IMR-90 (cell line): ENCODE measurements around the gene ADAM30. TPM values are rescaled to one million over a fixed set of nuclear protein-coding genes. Genes with fewer than 3 reads are reported as not detected.

Source experiments
- ATAC-seq: fragments of 200-7000 bp; cut with Tn5 transposase; 2 replicates; pipeline ENCODE4 v1.9.1; 2020; ENCODE audit warnings: low read depth, mild to moderate bottlenecking, moderate library complexity
- BruUV-seq: library from RNA; stranded (reverse); fragments of 400-500 nt; replicated peaks from 2 replicates; lab custom pipeline; 2021; lab: Mats Ljungman, UMichigan
- CTCF ChIA-PET: fragments of 300-600 bp; formaldehyde crosslinking; extraction: SDS; loops from one replicate; lab custom pipeline; 2021; ENCODE audit warnings: antibody characterized with exemption; lab: Yijun Ruan, JAX
- POLR2A ChIA-PET: fragments of 300-600 bp; sonication (Branson Sonifier 250); formaldehyde crosslinking; loops from one replicate; lab custom pipeline; 2022; ENCODE audit warnings: antibody characterized with exemption; ENCODE audit not compliant: unreplicated experiment; lab: Charles Lee
- DNase-seq: peaks from one replicate; pipeline ENCODE4 v3.0.0; 2013
- H2AFZ ChIP-seq: replicated peaks from 2 replicates; pipeline ENCODE3; 2013; ENCODE audit warnings: low read length, mild to moderate bottlenecking; ENCODE audit not compliant: poor library complexity
- H2AK5ac ChIP-seq: 2 replicates; pipeline ENCODE4 v1.6.1; 2013; ENCODE audit warnings: low read depth, low read length, inconsistent platforms
- H2AK9ac ChIP-seq: replicated peaks from 2 replicates; pipeline ENCODE3; 2013; ENCODE audit warnings: mild to moderate bottlenecking, low read depth, low read length, moderate library complexity; ENCODE audit not compliant: poor library complexity
- H2BK120ac ChIP-seq: 2 replicates; pipeline ENCODE4 v1.6.1; 2013; ENCODE audit warnings: low read depth, low read length, inconsistent platforms
- H2BK15ac ChIP-seq: 3 replicates; pipeline ENCODE4 v1.6.1; 2013; ENCODE audit warnings: low read depth, low read length, inconsistent platforms
- H2BK20ac ChIP-seq: 2 replicates; pipeline ENCODE4 v1.6.1; 2013; ENCODE audit warnings: low read depth, mild to moderate bottlenecking, inconsistent platforms, low read length, moderate library complexity
- H2BK5ac ChIP-seq: 2 replicates; pipeline ENCODE4 v1.6.1; 2013; ENCODE audit warnings: mild to moderate bottlenecking, low read depth, low read length, inconsistent platforms; ENCODE audit not compliant: poor library complexity, severe bottlenecking
- H3K14ac ChIP-seq: replicated peaks from 2 replicates; pipeline ENCODE4 v1.6.1; 2013; ENCODE audit warnings: low read depth, low read length, inconsistent platforms
- H3K18ac ChIP-seq: 2 replicates; pipeline ENCODE4 v1.6.1; 2013; ENCODE audit warnings: low read depth, low read length, control low read depth
- H3K23ac ChIP-seq: 2 replicates; pipeline ENCODE4 v1.6.1; 2013; ENCODE audit warnings: low read depth, low read length, inconsistent platforms
- H3K27ac ChIP-seq: 2 replicates; pipeline ENCODE4 v1.5.1; 2013; ENCODE audit warnings: mild to moderate bottlenecking, control low read depth, low read length; ENCODE audit not compliant: insufficient read depth
- H3K27me3 ChIP-seq: 2 replicates; pipeline ENCODE4 v1.6.1; 2013; ENCODE audit warnings: low read length; ENCODE audit not compliant: control insufficient read depth, insufficient read depth
- H3K36me3 ChIP-seq: 2 replicates; pipeline ENCODE4 v1.6.1; 2013; ENCODE audit warnings: low read length, mixed read lengths; ENCODE audit not compliant: control insufficient read depth, insufficient read depth
- H3K4ac ChIP-seq: 2 replicates; pipeline ENCODE4 v1.6.1; 2013; ENCODE audit warnings: low read depth, low read length, inconsistent platforms
- H3K4me1 ChIP-seq: 2 replicates; pipeline ENCODE4 v1.6.1; 2013; ENCODE audit warnings: low read length, mixed read lengths; ENCODE audit not compliant: control insufficient read depth, insufficient read depth
- H3K4me2 ChIP-seq: 2 replicates; pipeline ENCODE4 v1.6.1; 2013; ENCODE audit warnings: low read depth, mild to moderate bottlenecking, control low read depth, low read length, moderate library complexity
- H3K4me3 ChIP-seq: 2 replicates; pipeline ENCODE4 v1.5.1; 2013; ENCODE audit warnings: low read depth, mild to moderate bottlenecking, control low read depth, low read length, moderate library complexity; ENCODE audit not compliant: insufficient read depth
- H3K56ac ChIP-seq: 2 replicates; pipeline ENCODE4 v1.6.1; 2013; ENCODE audit warnings: low read length, inconsistent platforms; ENCODE audit not compliant: insufficient read depth; ENCODE audit errors: extremely low read depth
- H3K79me1 ChIP-seq, 2 experiments: 2 replicates each; pipeline ENCODE4 v1.6.1; 2013; ENCODE audit warnings: low read length in 2 of 2, inconsistent platforms in 1 of 2, low read depth in 1 of 2
- H3K9ac ChIP-seq: 2 replicates; pipeline ENCODE4 v1.6.1; 2013; ENCODE audit warnings: low read depth, low read length, control low read depth
- H3K9me1 ChIP-seq: 2 replicates; pipeline ENCODE4 v1.6.1; 2013; ENCODE audit warnings: low read length, inconsistent platforms; ENCODE audit not compliant: insufficient read depth
- H3K9me3 ChIP-seq: 2 replicates; pipeline ENCODE4 v1.6.1; 2013; ENCODE audit warnings: low read length; ENCODE audit not compliant: control insufficient read depth, insufficient read depth
- H4K20me1 ChIP-seq: 2 replicates; pipeline ENCODE4 v1.6.1; 2013; ENCODE audit warnings: low read length, inconsistent platforms; ENCODE audit not compliant: insufficient read depth
- H4K5ac ChIP-seq: 2 replicates; pipeline ENCODE4 v1.6.1; 2013; ENCODE audit warnings: mild to moderate bottlenecking, low read depth, low read length, control low read depth
- H4K8ac ChIP-seq, 2 experiments: 2 replicates each; pipeline ENCODE4 v1.6.1; 2013; ENCODE audit warnings: low read depth in 2 of 2, low read length in 2 of 2, control low read depth in 1 of 2, inconsistent platforms in 1 of 2
- H4K91ac ChIP-seq: 2 replicates; pipeline ENCODE4 v1.6.1; 2013; ENCODE audit warnings: low read depth, low read length, inconsistent platforms; ENCODE audit not compliant: insufficient read depth
- CEBPB ChIP-seq: IDR thresholded peaks from 2 replicates; pipeline ENCODE4 v1.6.1; 2012; ENCODE audit warnings: low read depth, low read length, improper control_type of control experiment
- CHD1 ChIP-seq: IDR thresholded peaks from 2 replicates; pipeline ENCODE4 v1.6.1; 2012; ENCODE audit warnings: low read depth, low read length, improper control_type of control experiment
- FOS ChIP-seq: fragments of 150-350 bp; IDR thresholded peaks from 2 replicates; pipeline ENCODE4 v1.6.1; 2016; ENCODE audit warnings: low read depth, low read length
- MAZ ChIP-seq: IDR thresholded peaks from 2 replicates; pipeline ENCODE4 v1.6.1; 2012; ENCODE audit warnings: low read depth, mild to moderate bottlenecking, low read length, improper control_type of control experiment, moderate library complexity, borderline replicate concordance
- MXI1 ChIP-seq: IDR thresholded peaks from 2 replicates; pipeline ENCODE4 v1.6.1; 2012; ENCODE audit warnings: low read depth, mild to moderate bottlenecking, low read length, moderate library complexity, borderline replicate concordance
- RAD21 ChIP-seq: IDR thresholded peaks from 2 replicates; pipeline ENCODE4 v1.6.1; 2012; ENCODE audit warnings: low read length, improper control_type of control experiment
- WGBS, 2 experiments: methylation state at CpG; one replicate each; pipeline versions ENCODE4 v1.1.5 to v1.1.7; 2013; ENCODE audit warnings: missing lambda C conversion rate in 2 of 2; ENCODE audit not compliant: insufficient read length in 1 of 2; ENCODE audit errors: extremely low coverage in 2 of 2; 5-methylcytosine and 5-hydroxymethylcytosine counted together
- dilution Hi-C: fragments of 300-500 bp; cut with HindIII; formaldehyde crosslinking; loops from one replicate; pipeline ENCODE4 v1.14.3; 2018; ENCODE audit warnings: low sequenced_read_pairs; ENCODE audit not compliant: unreplicated experiment
- in situ Hi-C: fragments of 300-500 bp; cut with MboI; formaldehyde crosslinking; loops from 3 replicates; pipeline ENCODE4 v1.14.3; 2019; ENCODE audit warnings: low sequenced_read_pairs, inconsistent platforms, mixed read lengths
- intact Hi-C: fragments of 100-400 bp; cut with micrococcal nuclease; formaldehyde crosslinking; loops from 2 replicates; pipeline ENCODE4 v1.10.0; 2022
- polyA plus RNA-seq, 3 experiments: library from polyadenylated mRNA; depleted of rRNA; stranded (reverse); fragments of >200 nt; gene quantifications; 2 replicates each; pipeline ENCODE4 v1.2.3, GENCODE V29; 2012; ENCODE audit warnings: low replicate concordance in 1 of 3
- total RNA-seq: library from RNA; depleted of rRNA; stranded (reverse); fragments of >200 nt; gene quantifications from 2 replicates; pipeline ENCODE4 v1.2.3, GENCODE V29; 2012
- TF ChIP-seq, protein P1 (sequence below): fragments of 150-350 bp; IDR thresholded peaks from 2 replicates; pipeline ENCODE4 v1.6.1; 2017; ENCODE audit warnings: mild to moderate bottlenecking, antibody characterized with exemption, low read length, low read depth
- TF ChIP-seq, protein P2 (sequence below): fragments of 150-350 bp; IDR thresholded peaks from 2 replicates; pipeline ENCODE4 v1.6.1; 2016; ENCODE audit warnings: low read depth, mild to moderate bottlenecking, low read length, moderate library complexity, borderline replicate concordance

Gene ADAM30
- total and polyA plus RNA-seq, 2 of the 4 experiments (the other 2 are of a cell fraction) = not detected

DNA sequence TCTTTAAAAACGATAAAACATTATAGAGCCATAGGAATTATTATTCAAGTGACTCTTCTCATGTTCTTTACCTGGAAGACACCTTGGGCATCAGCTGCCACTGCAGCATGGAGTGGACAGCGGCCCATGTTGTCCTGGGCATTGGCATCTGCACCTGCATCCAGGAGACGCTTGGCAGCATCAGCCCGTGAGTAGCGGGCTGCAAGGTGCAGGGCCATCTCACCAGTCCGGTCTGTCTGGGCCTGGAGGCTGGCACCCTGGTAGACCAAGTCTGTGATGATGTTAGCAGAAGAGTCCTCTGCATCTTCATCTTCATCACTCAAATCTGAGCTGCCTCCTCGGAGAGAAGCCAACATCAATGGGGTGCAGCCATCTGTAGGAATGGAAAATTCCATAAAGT is 22.9 kb upstream of the ADAM30 start:
- Histone ChIP-seq H3K14ac (no peak overlapping the region), H3K4me1 (no peaks in the 10 kb centered on the region), H2BK15ac (no peak overlapping the region), H4K5ac (no peak overlapping the region), H3K79me1 (peaks cover 4 to 5% of the 10 kb centered on the region in 2 experiments; a peak in 2 of 4 replicates), H3K23ac (no peak overlapping the region), H3K9me3 (no peaks in the 10 kb centered on the region), H3K18ac (no peak overlapping the region), H4K91ac (no peak overlapping the region), H2AFZ (no peak overlapping the region), H3K9ac (no peak overlapping the region), H3K56ac (no peak overlapping the region), H3K4ac (no peak overlapping the region), H4K8ac (no peak overlapping the region), H3K9me1 (peaks cover 17% of the 10 kb centered on the region; the same call in 1 of the 2 replicates), H3K4me2 (no peak overlapping the region), H2BK5ac (no peak overlapping the region), H2BK20ac (no peak overlapping the region), H3K27ac (no peak overlapping the region), H3K4me3 (no peak overlapping the region), H2AK9ac (no peak overlapping the region), H2AK5ac (no peak overlapping the region), H3K36me3 (peaks cover 68% of the 10 kb centered on the region), H2BK120ac (no peak overlapping the region), H3K27me3 (no peaks in the 10 kb centered on the region), H4K20me1 (no peaks in the 10 kb centered on the region)
- no CpG with 5 or more reads among the region's 7 CpGs for WGBS, 2 experiments
- BruUV-seq = no TSS peak
- intact Hi-C loops = no loop called here
- CTCF ChIA-PET = no interaction called here
- no peak for ATAC-seq
- in situ Hi-C loops = no loop called here
- dilution Hi-C loops = no loop called here
- TF ChIP-seq, protein P1, sequence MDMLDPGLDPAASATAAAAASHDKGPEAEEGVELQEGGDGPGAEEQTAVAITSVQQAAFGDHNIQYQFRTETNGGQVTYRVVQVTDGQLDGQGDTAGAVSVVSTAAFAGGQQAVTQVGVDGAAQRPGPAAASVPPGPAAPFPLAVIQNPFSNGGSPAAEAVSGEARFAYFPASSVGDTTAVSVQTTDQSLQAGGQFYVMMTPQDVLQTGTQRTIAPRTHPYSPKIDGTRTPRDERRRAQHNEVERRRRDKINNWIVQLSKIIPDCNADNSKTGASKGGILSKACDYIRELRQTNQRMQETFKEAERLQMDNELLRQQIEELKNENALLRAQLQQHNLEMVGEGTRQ = no peak
- no peak for TF ChIP-seq MXI1
- TF ChIP-seq CEBPB = no peak
- no peak for TF ChIP-seq MAZ
- TF ChIP-seq, protein P2, sequence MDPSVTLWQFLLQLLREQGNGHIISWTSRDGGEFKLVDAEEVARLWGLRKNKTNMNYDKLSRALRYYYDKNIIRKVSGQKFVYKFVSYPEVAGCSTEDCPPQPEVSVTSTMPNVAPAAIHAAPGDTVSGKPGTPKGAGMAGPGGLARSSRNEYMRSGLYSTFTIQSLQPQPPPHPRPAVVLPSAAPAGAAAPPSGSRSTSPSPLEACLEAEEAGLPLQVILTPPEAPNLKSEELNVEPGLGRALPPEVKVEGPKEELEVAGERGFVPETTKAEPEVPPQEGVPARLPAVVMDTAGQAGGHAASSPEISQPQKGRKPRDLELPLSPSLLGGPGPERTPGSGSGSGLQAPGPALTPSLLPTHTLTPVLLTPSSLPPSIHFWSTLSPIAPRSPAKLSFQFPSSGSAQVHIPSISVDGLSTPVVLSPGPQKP = no peak
- TF ChIP-seq FOS = no peak
- TF ChIP-seq CHD1 = no peak
- no peak for TF ChIP-seq RAD21
- POLR2A ChIA-PET = no interaction called here
- DNase-seq = no peak
